T-helper 22 cell (primary cell): ENCODE measurements around the gene TCERG1L.
"Not testable (repeated sequence)": the region's sequence is repeated elsewhere in the genome, so short reads cannot be mapped to it uniquely, and the experiment has no call there.

ENCODE experiments used
- DNase-seq: peaks from one replicate; pipeline ENCODE4 v3.0.0-alpha.2; 2020; ENCODE audit warnings: low read depth

The TCERG1L gene

DNA sequence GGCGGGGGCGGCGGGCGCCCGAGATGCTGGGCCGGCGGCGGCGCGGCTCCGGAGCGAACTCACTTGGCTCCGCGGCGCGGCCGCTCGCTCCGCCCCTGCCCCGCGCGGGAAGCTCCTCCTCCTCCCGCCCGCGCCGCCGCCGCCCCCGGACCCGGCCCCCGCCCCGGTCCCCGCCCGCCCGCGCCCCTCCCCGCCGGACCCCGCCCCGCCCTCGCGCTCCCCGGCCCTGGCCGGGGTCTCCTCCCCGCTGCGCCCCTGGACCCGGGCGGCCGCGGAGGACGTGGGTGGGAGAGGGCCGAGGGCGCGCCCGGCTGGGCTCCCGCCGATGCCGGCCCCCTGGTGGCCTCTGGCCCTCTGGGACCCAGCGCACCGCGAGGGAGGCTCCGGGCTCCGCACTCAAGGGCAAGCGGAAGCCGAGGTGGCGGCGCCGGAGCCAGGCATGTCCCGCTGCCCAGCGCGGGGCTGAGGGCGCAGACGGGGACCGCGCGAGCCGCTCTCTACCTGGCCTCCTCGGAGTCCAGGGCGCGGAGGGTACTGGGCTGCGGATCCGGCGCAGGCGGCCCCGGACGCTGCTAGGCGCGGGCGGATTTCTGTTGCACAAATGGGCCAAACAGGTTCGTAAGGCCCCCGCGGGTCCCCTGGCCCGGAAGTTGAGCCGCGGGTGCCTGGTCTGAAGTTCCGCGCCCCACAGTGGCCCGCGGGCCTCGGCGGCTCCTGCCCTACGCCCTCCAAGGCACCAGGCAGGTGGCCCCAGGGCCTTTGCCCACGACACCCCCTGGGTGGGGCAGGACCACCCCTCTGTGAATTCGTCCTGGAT lies at the start of gene TCERG1L:
TCERG1L (minus strand) TSS at position 61 of the 817 bp plus-strand sequence. CDS start 86 bp downstream, outside the sequence.
- DNase-seq: no peak

- no peak for DNase-seq
Measured at GRCh38 chr10:131358741-131359442, 47.4 kb upstream of the TCERG1L start.

GRCh38 chr10:131356442-131356841 lies 44.9 kb upstream of the TCERG1L start:
- no peak for DNase-seq

- DNase-seq: no peak
Measured at GRCh38 chr10:131355881-131356280, 44.4 kb upstream of the TCERG1L start.

DNA sequence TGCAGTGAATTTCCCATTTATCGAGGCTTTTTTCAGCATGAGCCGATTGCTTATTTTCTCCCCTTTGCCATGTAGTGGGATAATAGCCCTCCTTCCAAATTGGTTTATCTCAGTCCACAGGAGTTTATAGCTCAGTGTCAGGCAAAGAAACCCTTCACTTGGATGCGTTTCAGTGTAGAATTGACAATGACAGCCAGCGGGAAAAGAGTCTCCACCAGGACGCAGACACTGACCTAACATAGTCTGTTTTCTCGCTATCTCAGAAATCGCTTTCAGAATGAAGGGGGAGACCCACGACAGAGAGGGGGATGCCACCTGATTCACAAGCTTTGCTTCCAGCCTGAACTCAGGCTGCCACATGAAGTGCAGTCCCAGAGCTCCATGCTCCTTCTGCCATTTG lies 43.5 kb upstream of the TCERG1L start:
- no peak for DNase-seq

DNA sequence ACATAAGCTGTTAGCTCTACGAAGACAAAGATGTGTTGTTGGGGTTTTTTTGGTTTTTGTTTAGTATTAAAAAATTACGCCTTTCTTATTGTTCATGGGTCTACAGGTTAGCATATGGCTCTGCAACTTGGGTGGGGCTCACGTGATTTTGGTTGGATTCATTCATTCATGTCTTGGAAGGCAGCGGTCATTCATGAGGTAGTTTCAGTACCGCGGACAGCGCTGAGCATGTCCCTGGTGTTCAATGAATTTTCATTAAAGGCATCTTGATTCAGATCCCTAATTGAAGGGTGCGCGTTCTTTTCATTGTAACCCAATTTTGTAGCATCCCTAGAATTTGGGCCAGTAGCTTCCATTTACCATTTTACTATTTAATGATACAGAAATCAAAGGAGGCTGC lies 42.9 kb upstream of the TCERG1L start:
- DNase-seq: no peak

DNA sequence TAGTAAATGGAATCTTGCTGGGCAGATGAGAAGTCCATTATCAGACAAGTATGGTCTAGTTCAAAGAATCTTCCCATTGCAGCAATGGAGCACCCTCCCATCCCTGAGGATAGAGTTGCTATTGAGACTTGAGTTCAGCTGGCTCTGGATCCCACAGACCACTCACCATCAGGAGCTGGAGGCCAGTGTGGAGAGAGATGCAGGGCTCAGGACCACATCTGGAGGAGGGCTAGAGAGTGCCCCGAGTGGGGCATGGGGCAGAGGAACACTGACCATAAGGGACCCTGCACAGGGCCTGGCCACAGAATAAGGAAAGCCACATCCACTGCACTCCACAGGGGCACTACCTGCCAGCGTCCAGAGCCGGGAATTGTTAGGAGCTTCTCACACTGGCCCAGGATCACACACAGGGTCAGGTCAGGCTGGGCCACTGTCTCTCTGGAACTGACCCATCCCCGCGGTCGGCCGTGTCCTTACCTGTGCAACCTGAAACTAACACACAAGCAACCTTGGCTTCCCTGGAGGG lies 41.3 kb upstream of the TCERG1L start:
- no peak for DNase-seq

DNA sequence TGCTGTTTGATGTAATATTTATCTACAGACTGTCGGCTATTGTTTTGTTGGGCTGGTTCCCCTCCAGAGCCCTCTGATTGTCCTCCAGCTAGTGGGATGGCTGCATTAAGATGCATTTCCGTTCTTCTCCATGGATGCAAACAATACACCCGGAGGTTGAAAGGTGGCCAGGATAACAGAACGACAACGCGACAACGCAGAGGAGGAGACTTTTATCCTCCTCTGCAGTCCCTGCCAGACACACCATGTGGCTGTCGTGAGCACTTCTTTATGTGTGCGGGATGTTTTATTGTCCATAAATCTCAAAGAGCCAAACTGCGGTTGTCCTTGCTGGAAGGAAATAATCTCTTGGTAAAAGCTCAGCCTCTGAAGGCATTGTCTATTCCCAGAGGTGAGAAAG lies 39.1 kb upstream of the TCERG1L start:
- no peak for DNase-seq

- DNase-seq: no peak
Measured at GRCh38 chr10:131350245-131350644, 38.7 kb upstream of the TCERG1L start.

GRCh38 chr10:131346456-131346855 lies 34.9 kb upstream of the TCERG1L start:
- no peak for DNase-seq

GRCh38 chr10:131345691-131346090 lies 34.2 kb upstream of the TCERG1L start:
- DNase-seq: no peak

DNA sequence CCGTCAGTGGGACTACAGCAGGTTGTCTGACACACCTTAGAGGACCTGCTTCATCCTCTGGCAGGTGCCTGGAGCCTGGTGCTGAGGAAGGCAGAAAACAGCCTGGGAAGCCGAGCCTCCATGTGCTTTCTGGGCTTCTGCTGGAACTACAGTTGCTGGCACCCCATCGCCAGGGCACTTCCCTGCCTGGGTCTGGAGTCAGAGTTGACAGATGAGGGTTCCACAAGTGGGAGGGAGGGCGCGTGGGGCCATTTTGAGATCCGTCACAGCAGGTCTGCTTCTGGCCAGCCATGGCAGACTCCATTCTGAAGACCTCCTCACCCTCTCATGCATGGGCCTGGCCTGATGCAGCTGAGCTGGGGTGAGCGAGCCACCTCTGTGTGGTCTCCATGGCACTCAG lies 33.2 kb upstream of the TCERG1L start:
- DNase-seq: no peak

- no peak for DNase-seq
Measured at GRCh38 chr10:131337741-131338140, 26.2 kb upstream of the TCERG1L start.

DNA sequence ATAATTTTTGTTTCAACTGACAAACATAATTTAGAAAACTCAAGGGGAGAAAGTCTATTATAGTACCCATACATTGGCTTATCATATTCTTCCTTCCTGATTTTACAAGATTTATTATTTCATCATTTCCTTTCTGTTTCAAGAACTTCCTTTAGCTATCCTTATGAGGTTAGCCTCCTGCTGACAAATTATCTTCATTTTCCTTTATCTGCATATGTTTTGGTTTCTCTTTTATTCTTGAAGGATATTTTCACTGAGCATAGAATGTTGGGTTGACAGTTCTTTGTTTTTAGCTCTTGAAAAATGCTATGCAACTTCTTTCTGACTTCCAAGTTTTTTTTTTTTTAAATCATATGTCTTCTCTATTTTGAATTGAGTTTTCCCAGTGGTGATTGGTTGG lies 21.3 kb upstream of the TCERG1L start:
- DNase-seq: no peak

- no peak for DNase-seq
Measured at GRCh38 chr10:131323880-131324279, 12.4 kb upstream of the TCERG1L start.

DNA sequence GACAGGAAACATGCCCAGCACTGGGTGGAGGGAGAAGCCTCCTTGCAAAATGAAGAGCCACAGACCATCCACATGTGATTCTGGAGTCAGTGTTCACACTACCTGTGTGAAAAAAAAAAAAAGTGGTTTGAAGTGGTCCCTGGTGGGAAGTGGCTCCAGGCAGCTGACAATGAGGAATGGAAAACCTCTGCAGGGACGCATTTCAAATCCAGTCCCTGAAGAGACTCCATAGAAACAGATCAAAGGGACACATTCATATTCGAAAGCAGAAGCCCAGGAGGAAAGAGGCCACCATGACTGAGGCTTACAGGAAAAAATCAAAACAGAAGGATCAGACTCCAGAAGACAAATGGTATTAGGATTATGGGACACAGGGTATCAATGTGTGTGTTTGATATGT lies 11.5 kb upstream of the TCERG1L start:
- no peak for DNase-seq

GRCh38 chr10:131322575-131322974 lies 11.1 kb upstream of the TCERG1L start:
- DNase-seq: not testable (repeated sequence)

GRCh38 chr10:131320860-131321604 lies 9.5 kb upstream of the TCERG1L start:
- DNase-seq: no peak

- DNase-seq: no peak
Measured at GRCh38 chr10:131318814-131319213, 7.3 kb upstream of the TCERG1L start.

GRCh38 chr10:131318291-131318690 lies 6.8 kb upstream of the TCERG1L start:
- DNase-seq: no peak

- no peak for DNase-seq
Measured at GRCh38 chr10:131316321-131317075, 5.0 kb upstream of the TCERG1L start.

- no peak for DNase-seq
Measured at GRCh38 chr10:131315344-131315743, 3.8 kb upstream of the TCERG1L start.
